Measurements from ENCODE around the gene TAF4B.

The TAF4B gene

GRCh38 chr18:26304511-26304910 is 78.3 kb downstream of the TAF4B start:
- DNase-seq (ENCODE audit: low read depth), result no peak

- peak; percentile 72 for DNase-seq (ENCODE audit: low read depth)
These were observed 81.0 kb downstream of the TAF4B start for GRCh38 chr18:26307161-26307773.

GRCh38 chr18:26309281-26309680 is 83.0 kb downstream of the TAF4B start:
- peak; percentile 65 for DNase-seq (ENCODE audit: low read depth)

GRCh38 chr18:26312199-26312598 is 86.0 kb downstream of the TAF4B start:
- no peak for DNase-seq (ENCODE audit: low read depth)

- DNase-seq (ENCODE audit: low read depth), result peak; percentile 39
These were observed 91.2 kb downstream of the TAF4B start for GRCh38 chr18:26317398-26317797.

GRCh38 chr18:26320686-26321085 is 94.4 kb downstream of the TAF4B start:
- no peak for DNase-seq (ENCODE audit: low read depth)

GRCh38 chr18:26322890-26323653 is 96.8 kb downstream of the TAF4B start:
- DNase-seq (ENCODE audit: low read depth), result peak; percentile 73

GRCh38 chr18:26325771-26326170 is 99.5 kb downstream of the TAF4B start:
- DNase-seq (ENCODE audit: low read depth), result no peak

GRCh38 chr18:26327062-26327461 is 100.8 kb downstream of the TAF4B start:
- DNase-seq (ENCODE audit: low read depth), result no peak

GRCh38 chr18:26332991-26333390 is 106.7 kb downstream of the TAF4B start:
- no peak for DNase-seq (ENCODE audit: low read depth)

GRCh38 chr18:26335156-26335555 is 108.9 kb downstream of the TAF4B start:
- DNase-seq (ENCODE audit: low read depth), result peak; percentile 10

- DNase-seq (ENCODE audit: low read depth), result peak; percentile 4
These were observed 109.6 kb downstream of the TAF4B start for GRCh38 chr18:26335571-26336487.

GRCh38 chr18:26336572-26336971 is 110.3 kb downstream of the TAF4B start:
- DNase-seq (ENCODE audit: low read depth), result no peak

GRCh38 chr18:26342646-26343045 is 116.4 kb downstream of the TAF4B start:
- no peak for DNase-seq (ENCODE audit: low read depth)

GRCh38 chr18:26350961-26351360 is 124.7 kb downstream of the TAF4B start:
- no peak for DNase-seq (ENCODE audit: low read depth)

GRCh38 chr18:26356045-26356785 is 130.0 kb downstream of the TAF4B start:
- DNase-seq (ENCODE audit: low read depth), result no peak

- no peak for DNase-seq (ENCODE audit: low read depth)
These were observed 131.7 kb downstream of the TAF4B start for GRCh38 chr18:26357960-26358359.

GRCh38 chr18:26362021-26362420 is 135.8 kb downstream of the TAF4B start:
- no peak for DNase-seq (ENCODE audit: low read depth)

- DNase-seq (ENCODE audit: low read depth), result no peak
These were observed 141.2 kb downstream of the TAF4B start for GRCh38 chr18:26367425-26367824.

- no peak for DNase-seq (ENCODE audit: low read depth)
These were observed 143.8 kb downstream of the TAF4B start for GRCh38 chr18:26370037-26370436.

- no peak for DNase-seq (ENCODE audit: low read depth)
These were observed 149.9 kb downstream of the TAF4B start for GRCh38 chr18:26376105-26376504.

- DNase-seq (ENCODE audit: low read depth), result no peak
These were observed 152.5 kb downstream of the TAF4B start for GRCh38 chr18:26378701-26379100.

All from iris pigment epithelial cell (primary cell).